ENCODE measurements around the gene UNC13A. TPM values are rescaled to one million over a fixed set of nuclear protein-coding genes. Genes with fewer than 3 reads are reported as not detected.
"Not testable (repeated sequence)": the region's sequence is repeated elsewhere in the genome, so short reads cannot be mapped to it uniquely, and the experiment has no call there.

The UNC13A gene
- total and polyA plus RNA-seq, 2 donors (not counting 3 experiments of a cell fraction or from before 2014, with no cell fraction given): 0.04 to 0.09 TPM

- dilution Hi-C loops (cut with MboI; ENCODE audit: extremely low pct_ligation_motif_present, low sequenced_read_pairs): no loop called here
- DNase-seq (ENCODE audit: low read depth, low spot score) (peak; percentile 99), FAIRE-seq (peak; percentile 99)
- Histone ChIP-seq H3K27me3 (ENCODE audit: control insufficient read depth in 2 of 2, insufficient read depth in 2 of 2, low read length in 2 of 2) (no peaks in the 10 kb centered on the region), H3K4me1 (ENCODE audit: control insufficient read depth, extremely low read depth, insufficient read depth, low read length) (peaks cover 29% of the 10 kb centered on the region), H2AFZ (ENCODE audit: low read depth, low read length) (no peak overlapping the region), H4K20me1 (replicated peaks; ENCODE audit: control insufficient read depth, extremely low read depth, insufficient read depth, low read length) (no peaks in the 10 kb centered on the region), H3K9me1 (replicated peaks; ENCODE audit: control insufficient read depth, extremely low read depth, insufficient read depth, low read length) (no peaks in the 10 kb centered on the region), H3K4me2 (ENCODE audit: insufficient read depth, low read length) (peak overlapping the region; percentile 32), H3K36me3 (ENCODE audit: control insufficient read depth in 2 of 2, extremely low read depth in 1 of 2, insufficient read depth in 2 of 2, low read length in 2 of 2) (peaks cover 0 to 2% of the 10 kb centered on the region in 2 experiments), H3K79me2 (ENCODE audit: control insufficient read depth, insufficient read depth, low read length) (peaks cover 20% of the 10 kb centered on the region), H3K4me3 (replicated peaks in 1 of 3; ENCODE audit: insufficient read depth in 1 of 3, low read depth in 1 of 3, low read length in 3 of 3) (no peak overlapping the region), H3K27ac (ENCODE audit: insufficient read depth, low read depth, low read length) (peak overlapping the region; percentile 88), H3K9me3 (replicated peaks; ENCODE audit: control insufficient read depth, insufficient read depth, low read length) (no peaks in the 10 kb centered on the region), H3K9ac (replicated peaks; ENCODE audit: extremely low read depth, insufficient read depth, low read length) (no peak overlapping the region)
- ChIA-PET CTCF (interaction anchor here (0.8 to 2.4 kb wide), 11 partner anchors 9 to 214 kb away, joined by 3 to 18 read pairs (median 6); partner anchors contain the start of gene PGLS), POLR2A (interaction anchor here (0.7 to 1.3 kb wide), 3 partner anchors 24 to 193 kb away, joined by 3 to 8 read pairs (median 5); partner anchors contain the start of gene PGLS)
- intact Hi-C loops (cut with micrococcal nuclease): loop anchor here (1.0 to 10.0 kb wide), 4 partner anchors 14 to 148 kb away; partner anchors contain the start of genes BST2 and PGLS
- TF ChIP-seq, protein P1, sequence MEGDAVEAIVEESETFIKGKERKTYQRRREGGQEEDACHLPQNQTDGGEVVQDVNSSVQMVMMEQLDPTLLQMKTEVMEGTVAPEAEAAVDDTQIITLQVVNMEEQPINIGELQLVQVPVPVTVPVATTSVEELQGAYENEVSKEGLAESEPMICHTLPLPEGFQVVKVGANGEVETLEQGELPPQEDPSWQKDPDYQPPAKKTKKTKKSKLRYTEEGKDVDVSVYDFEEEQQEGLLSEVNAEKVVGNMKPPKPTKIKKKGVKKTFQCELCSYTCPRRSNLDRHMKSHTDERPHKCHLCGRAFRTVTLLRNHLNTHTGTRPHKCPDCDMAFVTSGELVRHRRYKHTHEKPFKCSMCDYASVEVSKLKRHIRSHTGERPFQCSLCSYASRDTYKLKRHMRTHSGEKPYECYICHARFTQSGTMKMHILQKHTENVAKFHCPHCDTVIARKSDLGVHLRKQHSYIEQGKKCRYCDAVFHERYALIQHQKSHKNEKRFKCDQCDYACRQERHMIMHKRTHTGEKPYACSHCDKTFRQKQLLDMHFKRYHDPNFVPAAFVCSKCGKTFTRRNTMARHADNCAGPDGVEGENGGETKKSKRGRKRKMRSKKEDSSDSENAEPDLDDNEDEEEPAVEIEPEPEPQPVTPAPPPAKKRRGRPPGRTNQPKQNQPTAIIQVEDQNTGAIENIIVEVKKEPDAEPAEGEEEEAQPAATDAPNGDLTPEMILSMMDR (IDR thresholded peaks at IDR 0.05; ENCODE audit: extremely low read depth in 1 of 2, insufficient read depth in 1 of 2, low read depth in 1 of 2, low read length in 2 of 2): no peak
- TF ChIP-seq, protein P2, sequence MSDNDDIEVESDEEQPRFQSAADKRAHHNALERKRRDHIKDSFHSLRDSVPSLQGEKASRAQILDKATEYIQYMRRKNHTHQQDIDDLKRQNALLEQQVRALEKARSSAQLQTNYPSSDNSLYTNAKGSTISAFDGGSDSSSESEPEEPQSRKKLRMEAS (IDR thresholded peaks at IDR 0.05; ENCODE audit: insufficient read depth, insufficient read length): no peak
- no peak for TF ChIP-seq EZH2 (IDR thresholded peaks at IDR 0.05; ENCODE audit: borderline replicate concordance, low read depth, low read length, severe bottlenecking)
- TF ChIP-seq GATA2 (IDR thresholded peaks at IDR 0.05; ENCODE audit: insufficient read depth, insufficient read length, low read depth, low read length): no peak
- TF ChIP-seq POLR2AphosphoS5 (IDR thresholded peaks at IDR 0.05; ENCODE audit: insufficient read depth, low read depth, low read length): peak; percentile 96
- TF ChIP-seq FOS (IDR thresholded peaks at IDR 0.05; ENCODE audit: borderline replicate concordance, insufficient read depth, low read length): no peak
- TF ChIP-seq MYC (IDR thresholded peaks at IDR 0.05; ENCODE audit: low read depth, low read length): no peak
- TF ChIP-seq JUN (IDR thresholded peaks at IDR 0.05; ENCODE audit: borderline replicate concordance, insufficient read depth, insufficient read length, low read depth): peak; percentile 26
- TF ChIP-seq POLR2A (IDR thresholded peaks at IDR 0.05; ENCODE audit: low read depth, low read length): peak; percentile 61
- no TSS peak for BruUV-seq (replicated peaks)
These were observed 134.9 kb downstream of the UNC13A start for GRCh38 chr19:17553256-17553655.

- H4K20me1 ChIP-seq (replicated peaks; ENCODE audit: control insufficient read depth, extremely low read depth, insufficient read depth, low read length); H3K9me1 ChIP-seq (replicated peaks; ENCODE audit: control insufficient read depth, extremely low read depth, insufficient read depth, low read length); H3K36me3 ChIP-seq (ENCODE audit: control insufficient read depth in 2 of 2, extremely low read depth in 1 of 2, insufficient read depth in 2 of 2, low read length in 2 of 2); H2AFZ ChIP-seq (ENCODE audit: low read depth, low read length); FAIRE-seq; dilution Hi-C loops (cut with MboI; ENCODE audit: extremely low pct_ligation_motif_present, low sequenced_read_pairs); DNase-seq (ENCODE audit: low read depth, low spot score); H3K4me3 ChIP-seq (replicated peaks in 1 of 3; ENCODE audit: insufficient read depth in 1 of 3, low read depth in 1 of 3, low read length in 3 of 3); H3K27me3 ChIP-seq (ENCODE audit: control insufficient read depth in 2 of 2, insufficient read depth in 2 of 2, low read length in 2 of 2); H3K9me3 ChIP-seq (replicated peaks; ENCODE audit: control insufficient read depth, insufficient read depth, low read length); BruUV-seq (replicated peaks); H3K9ac ChIP-seq (replicated peaks; ENCODE audit: extremely low read depth, insufficient read depth, low read length): not testable (repeated sequence)
- POLR2A ChIA-PET: interaction anchor here (0.7 to 1.3 kb wide), 3 partner anchors 23 to 194 kb away, joined by 3 to 8 read pairs (median 5); partner anchors contain the start of gene PGLS
- CTCF ChIA-PET: interaction anchor here (0.8 to 2.4 kb wide), 11 partner anchors 10 to 214 kb away, joined by 3 to 18 read pairs (median 6); partner anchors contain the start of gene PGLS
- Histone ChIP-seq H3K27ac (ENCODE audit: insufficient read depth, low read depth, low read length) (peak overlapping the region; percentile 35), H3K79me2 (ENCODE audit: control insufficient read depth, insufficient read depth, low read length) (peaks cover 20% of the 10 kb centered on the region), H3K4me1 (ENCODE audit: control insufficient read depth, extremely low read depth, insufficient read depth, low read length) (peaks cover 29% of the 10 kb centered on the region), H3K4me2 (ENCODE audit: insufficient read depth, low read length) (peak overlapping the region; percentile 15)
- intact Hi-C loops (cut with micrococcal nuclease): loop anchor here (1.0 to 10.0 kb wide), 4 partner anchors 13 to 148 kb away; partner anchors contain the start of genes BST2 and PGLS
These were observed 135.4 kb downstream of the UNC13A start for GRCh38 chr19:17552735-17553134.

Measured in endothelial cell of umbilical vein (primary cell).